Left ventricle myocardium superior (tissue), 1 donor: ENCODE data around the gene DLG2. TPM values are rescaled to one million over a fixed set of nuclear protein-coding genes. Genes with fewer than 3 reads are reported as not detected.

Source experiments
- ATAC-seq: fragments of 200-7000 bp; cut with Tn5 transposase; one replicate; pipeline ENCODE4 v1.9.1; 2020; ENCODE audit warnings: mild to moderate bottlenecking, moderate library complexity
- DNase-seq: peaks from one replicate; pipeline ENCODE4 v3.0.0-alpha.2; 2020
- intact Hi-C: fragments of 100-400 bp; cut with micrococcal nuclease; formaldehyde crosslinking; loops from one replicate; pipeline ENCODE4 v1.11.0; 2022
- total RNA-seq: library from RNA; stranded (reverse); fragmentation: NEBNext Ultra II Directional; extraction: Animal tissue kit (Norgen Biotek cat#: 25700); gene quantifications from one replicate; pipeline ENCODE4 v1.2.1, GENCODE V29; 2021
- donor health status: DM: no; HTN: yes; CAD: no; lungs with severe emphysema.

The DLG2 gene
- total RNA-seq, 1 donor from 2014 or later, result 5.7 TPM

GRCh38 chr11:83866655-83867054 is 1760.5 kb downstream of the DLG2 start:
- ATAC-seq (no peak), DNase-seq (no peak)
- intact Hi-C loops, result no loop called here

DNA sequence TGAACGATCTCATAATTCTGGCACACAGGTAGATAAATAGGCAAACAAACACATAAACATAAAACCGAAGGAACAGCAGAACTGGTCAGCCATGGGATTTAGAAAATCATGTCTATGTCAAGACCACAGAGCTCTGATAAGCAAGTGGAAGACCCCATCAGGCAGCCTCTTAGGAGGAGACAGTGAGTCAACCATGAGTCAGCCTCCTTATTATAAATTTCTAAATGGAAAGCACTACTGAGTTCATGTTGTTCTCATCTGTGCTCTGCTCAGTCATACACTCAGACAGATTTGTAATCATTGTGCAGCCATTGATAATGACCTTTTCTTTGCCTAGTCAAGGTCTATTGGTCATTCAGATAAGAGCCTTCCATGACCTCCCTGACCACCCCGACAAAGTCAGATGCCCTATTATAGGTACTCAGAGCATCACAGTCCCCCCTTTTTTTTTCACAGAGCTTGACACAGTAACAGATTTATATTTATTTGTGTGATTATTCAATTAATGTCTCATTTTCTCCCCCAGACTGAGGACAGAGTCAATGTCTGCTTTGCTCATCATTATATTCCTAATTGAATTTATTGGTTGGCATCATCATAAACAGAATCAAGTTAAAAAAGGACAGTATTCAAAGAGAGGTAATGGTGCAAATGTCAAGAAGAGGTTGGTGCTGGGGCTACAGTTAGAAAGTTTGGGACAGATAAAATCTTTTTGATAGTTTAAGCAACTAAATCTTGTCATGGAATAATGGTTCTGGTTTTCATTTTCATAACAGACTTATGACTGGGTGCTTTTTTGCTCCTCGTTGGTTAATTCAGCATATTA is 1761.3 kb downstream of the DLG2 start:
- DNase-seq, result no peak
- peak; percentile 56 for ATAC-seq
- intact Hi-C loops, result no loop called here

- intact Hi-C loops, result no loop called here
- ATAC-seq, result no peak
- DNase-seq, result no peak
These were observed 1762.6 kb downstream of the DLG2 start for GRCh38 chr11:83864412-83865057.

GRCh38 chr11:83863272-83863671 is 1763.9 kb downstream of the DLG2 start:
- DNase-seq, result no peak
- intact Hi-C loops, result no loop called here
- no peak for ATAC-seq

DNA sequence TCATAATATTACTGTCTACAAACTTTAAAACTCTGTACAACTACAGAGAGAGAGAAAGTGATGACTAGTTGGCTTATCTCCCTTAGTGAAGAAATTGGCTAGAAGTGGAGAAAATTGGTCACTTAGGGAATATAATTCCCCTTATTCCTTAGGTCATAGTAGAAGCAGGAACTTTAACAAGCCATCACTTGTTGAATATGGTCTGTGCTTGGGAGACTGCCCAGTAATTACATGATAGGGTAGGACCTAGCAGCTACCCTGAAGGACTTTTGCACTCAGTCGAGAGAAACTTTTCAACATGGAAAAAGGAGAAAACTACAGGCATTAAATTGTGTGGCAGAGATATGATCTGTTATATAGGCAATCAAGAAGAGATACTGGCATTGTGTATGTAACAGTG is 1764.5 kb downstream of the DLG2 start:
- DNase-seq (no peak), ATAC-seq (peak; percentile 95)
- intact Hi-C loops, result no loop called here

DNA sequence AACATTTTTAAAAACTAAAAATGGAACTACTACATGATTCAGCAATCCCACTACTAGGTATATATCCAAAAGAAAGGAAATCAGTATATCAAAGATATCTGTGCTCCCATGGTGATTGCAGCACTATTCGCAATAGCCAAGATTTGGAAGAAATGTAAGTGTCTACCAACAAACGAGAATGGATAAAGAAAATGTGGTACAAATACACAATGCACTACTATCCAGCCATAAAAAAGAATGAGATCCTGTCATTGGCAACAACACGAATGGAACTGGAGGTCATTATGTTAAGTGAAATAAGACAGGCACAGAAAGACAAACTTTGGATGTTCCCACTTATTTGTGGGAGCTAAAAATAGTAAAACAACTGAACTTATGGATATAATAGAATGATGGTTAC is 1765.1 kb downstream of the DLG2 start:
- intact Hi-C loops, result no loop called here
- peak; percentile 46 for ATAC-seq
- no peak for DNase-seq

GRCh38 chr11:83858694-83859093 is 1768.5 kb downstream of the DLG2 start:
- intact Hi-C loops, result no loop called here
- DNase-seq (no peak), ATAC-seq (no peak)

DNA sequence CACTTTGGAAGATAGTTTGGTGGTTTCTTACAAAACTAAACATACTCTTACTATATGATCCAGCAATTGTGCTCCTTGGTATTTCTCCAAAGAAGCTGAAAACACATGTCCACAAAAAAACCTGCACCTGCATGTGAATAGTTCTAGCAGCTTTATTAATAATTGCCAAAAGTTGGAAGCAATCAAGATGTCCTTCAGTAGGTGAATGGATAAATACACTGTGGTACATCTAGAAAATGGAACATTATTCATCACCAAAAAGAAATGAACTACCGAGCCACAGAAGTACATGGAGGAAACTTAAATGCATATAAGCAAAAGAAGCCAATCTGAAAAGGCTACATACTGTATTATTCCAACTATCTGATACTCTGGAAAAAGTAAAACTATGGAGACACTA is 1771.9 kb downstream of the DLG2 start:
- DNase-seq (no peak), ATAC-seq (no peak)
- intact Hi-C loops, result no loop called here

DNA sequence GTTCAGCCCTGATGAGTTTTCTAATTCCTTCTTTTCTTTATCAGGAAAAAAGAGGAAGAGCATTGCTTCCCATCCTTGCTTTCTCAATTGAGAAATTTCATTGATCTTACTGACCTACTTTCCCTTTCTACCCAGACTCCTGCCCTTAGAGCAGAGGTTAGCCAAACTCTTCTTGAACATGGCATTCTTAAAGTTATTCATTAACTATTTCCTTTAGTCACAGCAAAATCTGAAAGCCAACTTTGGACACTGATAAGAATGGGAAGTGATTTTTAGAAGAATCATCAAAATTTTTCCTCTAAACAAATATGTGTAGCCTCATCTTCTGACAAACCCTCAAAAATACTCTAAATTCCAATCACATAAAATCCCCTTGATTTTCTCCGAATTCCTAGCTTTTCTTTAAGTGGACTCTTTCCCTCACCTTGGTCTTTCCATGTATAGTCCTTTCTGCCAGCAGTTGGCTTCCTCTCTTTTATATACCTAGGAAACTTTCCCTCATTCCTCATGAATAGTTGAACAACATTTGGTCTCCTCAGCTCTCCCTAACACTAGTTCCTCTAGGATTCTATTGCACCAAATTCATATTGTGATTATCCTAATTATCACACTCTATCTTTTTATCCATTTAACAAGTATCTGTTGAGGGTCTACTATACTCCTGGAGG is 1774.2 kb downstream of the DLG2 start:
- ATAC-seq (no peak), DNase-seq (no peak)
- intact Hi-C loops, result no loop called here

- intact Hi-C loops, result no loop called here
- ATAC-seq (no peak), DNase-seq (no peak)
These were observed 1775.1 kb downstream of the DLG2 start for GRCh38 chr11:83852012-83852411.

GRCh38 chr11:83847467-83848034 is 1779.6 kb downstream of the DLG2 start:
- no peak for DNase-seq
- no peak for ATAC-seq
- intact Hi-C loops, result no loop called here

DNA sequence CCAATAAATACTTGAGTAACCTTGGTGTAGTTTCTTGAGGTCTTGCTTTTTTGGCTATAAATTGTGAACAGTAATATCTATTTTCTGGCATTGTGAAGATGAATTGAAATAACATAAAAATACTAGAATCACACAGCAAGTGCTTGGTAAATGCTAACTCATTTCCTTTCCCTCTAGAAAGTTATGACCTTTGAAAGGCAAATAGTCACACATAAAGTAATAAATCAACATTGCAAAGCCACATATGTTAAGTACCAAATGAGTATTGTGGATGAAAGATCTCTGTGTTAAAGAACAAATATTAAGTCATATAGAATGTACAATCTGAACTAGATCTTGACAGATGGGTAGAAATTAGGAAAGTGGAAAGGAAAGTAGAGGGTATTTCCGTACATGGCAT is 1781.3 kb downstream of the DLG2 start:
- ATAC-seq, result no peak
- intact Hi-C loops, result no loop called here
- DNase-seq, result no peak

DNA sequence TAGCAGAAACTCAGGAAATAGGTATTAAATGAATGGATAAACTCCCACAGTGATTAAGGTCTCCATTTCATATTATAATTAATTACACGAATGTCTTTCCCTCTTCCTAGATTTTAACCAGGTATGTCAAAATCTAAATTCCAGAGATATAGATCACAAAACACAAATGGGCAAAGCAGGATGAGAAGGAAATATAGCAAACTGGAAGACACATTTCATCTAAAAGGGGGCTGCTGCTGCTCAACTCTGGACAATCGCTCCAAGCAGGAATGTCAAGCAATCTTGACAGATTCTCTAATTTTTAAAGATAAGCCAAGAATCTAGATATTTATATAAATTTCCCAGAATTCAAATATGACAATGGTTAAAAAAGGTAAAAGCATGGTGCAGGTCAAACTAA is 1786.8 kb downstream of the DLG2 start:
- no peak for DNase-seq
- ATAC-seq, result no peak
- intact Hi-C loops, result no loop called here

GRCh38 chr11:83836883-83837654 is 1790.1 kb downstream of the DLG2 start:
- intact Hi-C loops, result loop anchor here (10.0 kb wide), 2 partner anchors 548 to 688 kb away; no protein-coding TSS in a partner anchor
- DNase-seq (no peak), ATAC-seq (peak; percentile 86)

GRCh38 chr11:83836065-83836464 is 1791.1 kb downstream of the DLG2 start:
- intact Hi-C loops, result loop anchor here (10.0 kb wide), 2 partner anchors 549 to 689 kb away; no protein-coding TSS in a partner anchor
- ATAC-seq (no peak), DNase-seq (no peak)

DNA sequence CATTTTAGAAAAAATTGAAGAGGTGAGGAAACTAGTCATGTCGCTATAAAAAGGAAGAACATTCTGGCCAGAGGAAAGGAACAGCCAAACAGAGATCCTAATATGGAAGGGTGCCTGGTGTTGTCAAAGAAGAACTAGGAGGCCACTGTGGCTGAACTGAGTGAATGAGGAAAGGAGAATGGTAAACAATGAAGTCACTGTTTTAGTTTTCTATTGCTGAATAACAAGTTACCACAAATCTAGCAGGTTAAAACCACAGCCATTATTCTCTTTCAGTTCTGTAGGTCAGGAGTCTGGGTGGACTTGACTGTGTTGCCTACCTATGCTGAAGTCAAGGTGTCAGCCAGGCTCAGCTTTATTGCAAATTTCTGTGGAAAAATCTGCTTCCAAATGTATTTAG is 1791.7 kb downstream of the DLG2 start:
- no peak for ATAC-seq
- DNase-seq, result no peak
- intact Hi-C loops, result loop anchor here (10.0 kb wide), 2 partner anchors 549 to 689 kb away; no protein-coding TSS in a partner anchor

DNA sequence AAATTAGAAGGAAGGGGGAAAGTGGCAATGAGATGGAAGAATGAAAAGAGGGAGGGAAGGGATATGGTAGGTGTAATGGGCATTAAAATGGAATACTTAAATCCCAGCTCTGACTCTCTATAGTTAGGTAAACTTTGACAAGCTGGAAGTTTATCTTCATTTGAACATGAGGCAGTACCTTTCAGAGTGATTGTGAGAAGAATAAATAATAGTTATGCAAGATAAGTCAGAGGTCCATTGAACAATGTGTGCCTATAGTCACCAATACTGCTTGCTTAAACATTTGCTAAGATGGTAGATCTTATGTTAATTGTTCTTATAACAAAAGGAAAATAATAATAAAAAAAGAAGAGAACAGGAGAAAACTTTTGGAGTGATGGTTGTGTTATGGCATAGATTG is 1795.2 kb downstream of the DLG2 start:
- ATAC-seq (no peak), DNase-seq (no peak)
- intact Hi-C loops, result loop anchor here (10.0 kb wide), 2 partner anchors 553 to 693 kb away; no protein-coding TSS in a partner anchor

DNA sequence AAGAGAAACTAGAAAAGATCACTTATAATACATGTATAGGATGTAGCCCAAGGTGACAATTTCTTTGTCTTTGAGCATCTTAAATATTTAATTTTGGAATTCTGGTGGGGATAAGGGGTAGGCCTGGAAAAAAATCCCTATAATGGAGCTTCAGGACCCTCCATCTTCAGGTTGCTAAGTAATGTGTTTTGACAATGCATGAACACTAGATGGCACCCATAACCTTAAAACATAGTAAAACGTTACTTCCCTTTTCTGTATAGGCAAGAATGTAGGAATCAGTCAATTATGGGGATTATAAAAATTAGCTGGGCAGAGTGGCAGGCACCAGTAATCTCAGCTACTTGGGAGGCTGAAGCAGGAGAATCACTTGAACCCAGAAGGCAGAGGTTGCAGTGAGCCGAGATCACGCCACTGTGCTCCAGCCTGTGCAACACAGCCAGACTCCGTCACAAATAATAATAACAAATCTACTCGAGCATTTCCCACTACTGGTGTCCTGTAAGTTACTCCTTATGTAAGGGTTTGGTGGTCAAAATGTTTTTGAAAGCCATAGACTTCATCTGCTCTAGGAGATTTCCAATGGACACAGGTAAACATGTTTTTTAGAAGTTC is 1799.1 kb downstream of the DLG2 start:
- ATAC-seq, result peak; percentile 42
- intact Hi-C loops, result no loop called here
- no peak for DNase-seq

- DNase-seq (no peak), ATAC-seq (no peak)
- intact Hi-C loops, result no loop called here
These were observed 1799.6 kb downstream of the DLG2 start for GRCh38 chr11:83827520-83827919.
